ENCODE results near the gene PRXL2B.

The PRXL2B gene

DNA sequence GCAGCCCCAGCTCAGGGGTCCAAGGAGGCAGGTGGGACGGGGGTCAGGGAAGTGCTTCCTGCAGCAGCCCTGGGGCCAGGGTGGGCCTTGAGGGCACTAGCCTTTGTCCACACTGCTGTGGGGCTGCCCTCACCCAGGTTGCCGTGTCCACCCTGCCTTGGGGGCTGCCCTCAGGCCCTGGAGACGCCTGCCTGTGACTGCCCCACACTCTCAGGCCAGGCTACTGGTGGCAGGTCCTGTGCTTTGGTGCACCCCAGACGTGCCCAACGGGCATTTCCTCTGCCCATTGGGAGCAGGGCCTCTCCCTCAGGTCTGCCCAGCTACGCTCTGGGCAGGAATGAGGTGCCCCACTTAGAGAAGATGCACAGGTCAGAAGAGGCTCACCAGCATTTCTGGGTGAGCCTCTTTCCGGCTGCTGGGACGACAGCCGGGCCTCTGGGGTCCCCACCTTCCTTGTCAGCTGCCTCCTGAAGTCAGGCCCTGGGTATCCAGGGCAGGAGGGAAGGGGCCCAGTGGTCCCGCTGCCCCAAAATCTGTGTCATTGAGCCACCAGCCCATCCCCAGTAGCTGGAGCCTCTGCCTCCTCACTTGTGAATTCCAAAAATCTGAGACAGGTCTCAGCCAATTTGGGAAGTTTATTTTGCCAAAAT is 48.9 kb downstream of the PRXL2B start:
- no peak for DNase-seq (ENCODE audit: low read depth in 2 of 2)

DNA sequence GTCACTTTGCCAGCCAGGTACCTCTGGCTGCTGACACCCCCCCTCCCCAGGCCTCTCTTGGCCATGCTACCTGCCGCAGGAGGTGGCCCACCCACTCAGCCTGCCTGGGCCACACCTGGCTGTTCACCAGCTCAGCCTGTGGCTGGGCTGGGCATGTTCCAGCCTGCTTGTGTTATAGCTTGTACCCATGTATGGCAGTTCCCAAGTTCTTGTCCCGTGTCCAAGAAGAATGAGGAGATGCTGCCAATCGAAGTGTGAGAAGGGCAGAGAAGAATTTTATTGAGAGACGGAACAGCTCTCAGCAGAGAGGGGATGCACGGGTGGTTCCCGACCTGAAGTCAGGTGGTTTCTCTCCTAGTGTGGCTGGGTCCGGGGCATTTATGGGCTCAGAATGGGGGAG is 50.2 kb downstream of the PRXL2B start:
- no peak for DNase-seq (ENCODE audit: low read depth in 2 of 2)

DNA sequence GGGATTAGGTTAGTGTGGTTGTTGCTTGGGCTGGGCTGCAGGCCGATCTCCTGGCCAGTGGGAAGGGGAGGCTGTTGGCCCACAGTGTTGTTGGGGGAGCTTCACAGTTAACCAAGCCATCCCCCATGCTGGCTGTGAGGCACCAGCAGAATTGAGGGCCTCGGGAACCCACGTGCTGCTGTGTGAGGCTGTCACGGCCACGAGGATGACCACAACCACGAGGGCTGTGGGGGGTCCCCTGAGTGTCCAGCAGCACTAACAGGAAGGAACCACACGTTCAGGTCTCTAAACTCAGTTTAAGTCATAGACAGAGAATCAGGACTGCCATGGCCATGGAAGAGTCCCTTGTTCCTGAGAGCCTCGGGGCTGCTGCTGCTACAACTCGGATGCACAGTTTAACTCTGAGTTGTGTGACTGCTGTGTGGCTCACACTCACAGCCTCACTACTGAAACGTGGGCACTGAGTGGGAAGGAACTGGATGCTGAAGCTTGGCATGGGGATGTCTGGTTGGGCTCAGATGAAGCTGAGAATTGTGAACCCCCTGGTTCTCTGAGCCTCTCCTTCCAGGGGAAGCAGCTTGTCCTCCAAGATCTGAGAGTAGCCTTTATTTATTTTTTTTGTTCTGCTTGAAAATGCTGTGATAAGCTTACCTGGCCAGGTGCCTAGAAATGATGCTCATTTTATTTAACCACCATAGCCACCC is 51.0 kb downstream of the PRXL2B start:
- no peak for DNase-seq (ENCODE audit: low read depth in 2 of 2)

DNA sequence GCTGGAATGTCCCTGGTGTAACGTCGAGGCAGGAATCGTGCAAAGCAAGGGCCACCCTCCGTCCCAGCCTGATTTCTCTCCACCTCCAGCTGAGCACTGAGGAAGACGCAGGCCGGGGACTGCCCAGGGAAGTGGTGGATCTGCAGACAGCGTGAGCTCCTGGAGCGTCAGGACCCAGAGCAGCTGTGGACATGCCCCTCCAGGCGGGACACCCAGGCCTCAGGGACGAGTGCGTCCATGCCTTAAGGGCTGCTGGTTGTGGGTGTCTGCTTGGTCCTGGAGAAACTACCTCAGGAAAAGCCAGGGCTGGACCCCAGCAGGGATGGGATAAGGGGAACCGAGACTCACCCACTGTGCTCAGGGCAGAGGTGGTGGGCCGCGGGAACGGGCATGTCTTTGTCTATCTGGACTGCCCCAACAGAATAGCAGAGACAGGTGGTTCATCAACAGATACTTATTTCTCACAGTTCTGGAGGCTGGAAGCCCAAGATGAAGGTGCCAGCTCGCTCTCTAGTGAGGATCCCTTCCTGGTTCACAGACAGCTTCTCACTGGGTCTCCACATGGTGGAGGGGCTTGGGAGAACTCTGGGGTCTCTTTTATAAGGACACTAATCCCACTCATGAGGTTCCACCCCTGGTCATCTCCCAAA is 52.0 kb downstream of the PRXL2B start:
- DNase-seq (ENCODE audit: low read depth in 2 of 2): no peak

DNA sequence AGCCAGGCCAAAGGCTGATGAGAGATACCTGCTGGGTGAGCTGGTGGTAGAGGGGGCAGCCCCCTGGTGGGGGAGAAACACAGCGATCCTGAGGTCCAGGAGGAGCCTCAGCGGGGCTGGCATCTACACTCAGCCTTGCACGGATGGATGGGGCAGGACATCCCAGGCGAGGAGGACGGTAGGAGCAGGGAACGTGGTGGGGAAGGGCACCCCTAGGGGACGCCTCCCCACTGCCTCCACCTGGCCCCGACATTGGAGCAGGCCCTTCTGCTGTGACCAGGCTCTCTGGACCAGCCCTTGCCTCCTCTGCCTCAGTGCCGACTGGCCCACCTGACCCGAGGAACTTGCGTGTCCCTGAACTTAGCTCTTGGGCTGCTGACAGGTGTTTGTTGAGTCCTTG is 52.6 kb downstream of the PRXL2B start:
- no peak for DNase-seq (ENCODE audit: low read depth in 2 of 2)

DNA sequence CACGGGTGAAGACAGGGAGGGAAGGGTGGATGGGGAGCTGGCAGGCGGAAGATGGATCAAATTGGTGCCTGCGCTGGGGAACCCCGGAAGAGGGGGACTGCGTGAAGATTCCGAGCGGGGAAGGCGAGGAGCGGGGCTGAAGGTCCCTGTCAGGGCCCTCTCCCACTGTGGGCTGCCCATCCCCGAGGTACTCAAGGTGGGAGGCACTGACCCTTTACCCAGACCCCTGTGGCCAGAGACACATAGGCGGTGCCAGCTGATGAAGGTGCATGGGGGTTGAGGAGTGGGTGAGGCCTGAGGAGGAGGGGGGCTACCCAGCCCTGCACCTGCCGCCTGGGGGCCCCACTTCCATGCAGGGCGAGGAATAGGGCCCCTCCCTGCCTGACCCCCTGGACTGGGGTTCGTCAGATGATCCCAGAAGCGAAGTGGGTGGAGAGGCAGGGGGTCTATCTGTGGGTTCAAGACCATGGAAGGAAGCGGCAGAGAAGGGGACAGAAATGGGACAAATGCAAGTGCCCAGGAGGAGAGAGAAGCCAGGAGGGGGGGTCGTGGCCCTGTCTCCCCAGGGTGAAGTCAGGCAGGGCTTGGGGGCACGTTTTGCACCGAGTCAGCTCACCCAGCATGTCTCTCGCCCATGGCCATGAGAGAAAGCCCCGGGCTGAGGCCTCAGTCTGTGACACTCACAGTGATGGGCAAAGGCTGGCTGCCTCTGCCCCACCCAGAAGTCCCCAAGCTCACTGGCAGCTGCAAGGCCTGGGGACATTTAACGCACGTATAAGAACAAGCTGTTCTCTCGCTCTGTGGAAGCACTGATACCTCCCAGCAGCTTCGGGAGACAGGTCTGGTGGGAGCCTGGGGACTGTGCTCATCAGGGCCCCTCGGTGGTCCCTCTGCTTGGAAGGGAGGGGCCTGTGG is 53.3 kb downstream of the PRXL2B start:
- DNase-seq (ENCODE audit: low read depth in 2 of 2): no peak

DNA sequence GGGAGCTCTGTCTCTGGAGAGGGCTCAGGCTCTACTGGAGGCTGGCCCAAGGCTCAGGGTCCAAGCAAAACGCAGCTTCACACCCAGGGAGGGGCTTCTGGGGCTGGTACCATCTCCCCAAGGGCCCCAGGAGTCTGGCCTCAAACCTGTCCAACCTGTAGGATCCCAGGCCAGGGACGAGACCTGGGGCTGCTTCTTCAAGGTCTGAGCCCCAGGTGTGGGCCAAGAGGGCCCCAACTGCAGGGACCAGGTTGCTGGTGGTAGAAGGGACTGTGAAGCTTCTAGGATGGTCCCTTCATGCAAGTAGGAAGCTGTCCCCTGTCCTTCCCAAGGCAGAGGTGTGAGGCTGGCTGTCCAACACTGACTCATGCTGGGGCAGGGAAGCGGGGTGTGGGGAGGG is 54.0 kb downstream of the PRXL2B start:
- DNase-seq (ENCODE audit: low read depth in 2 of 2): no peak

Measured in activated CD4-positive, alpha-beta T cell treated with anti-CD3 and anti-CD28 coated beads for 24 hours (primary cell).